CD4-positive, alpha-beta T cell treated with Interleukin-17A for 4 hours (primary cell): ENCODE data around the gene CCP110.
A peak's percentile ranks its signal among the peaks of the same experiment; 100 is the strongest.

Source experiments
- DNase-seq: peaks from one replicate; pipeline ENCODE4 v3.0.0-alpha.2; 2020; ENCODE audit warnings: mixed read lengths

CCP110 gene

DNA sequence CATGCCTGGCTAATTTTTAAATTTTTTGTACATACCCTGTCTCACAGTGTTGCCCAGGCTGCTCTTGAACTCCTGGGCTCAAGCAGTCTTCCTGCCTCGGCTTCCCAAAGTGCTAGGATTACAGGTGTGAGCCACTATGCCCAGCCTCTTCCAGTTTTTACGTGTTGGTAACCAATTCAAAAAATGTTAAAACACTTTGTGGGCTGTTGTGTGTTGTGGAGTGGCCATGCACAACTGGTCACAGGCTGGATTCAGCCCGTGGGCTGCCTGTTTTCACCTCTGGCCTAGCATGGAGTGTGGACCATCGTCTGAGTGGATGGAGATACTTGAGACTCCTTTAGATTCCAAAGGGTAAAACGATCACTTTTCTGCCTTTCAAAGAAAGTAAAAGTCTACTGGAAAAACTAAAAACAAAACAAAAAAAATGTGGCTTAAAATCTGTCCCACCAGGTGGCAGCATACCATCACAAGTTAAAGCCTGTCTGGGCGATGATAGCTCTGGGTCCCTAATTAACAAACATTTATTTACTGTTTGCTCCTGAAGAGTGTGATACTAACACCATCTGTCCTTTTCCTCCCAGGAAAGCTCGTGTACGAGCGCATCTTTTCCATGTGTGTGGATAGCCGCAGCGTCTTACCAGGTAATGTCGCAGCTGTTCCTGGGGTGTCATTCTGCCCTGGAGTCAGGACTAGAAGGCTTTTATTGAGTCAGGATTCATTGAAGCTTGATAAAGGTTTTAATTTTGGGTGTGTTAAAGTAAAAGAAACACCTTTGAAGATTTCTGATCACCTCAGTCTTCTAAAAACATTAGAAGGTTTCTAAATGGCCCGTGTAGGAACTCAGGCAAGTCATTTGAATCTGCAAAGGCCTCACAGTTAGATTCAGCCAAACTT, 77.6 kb downstream of the CCP110 start:
- DNase-seq = peak; percentile 53
